HepG2 (cell line): Measurements from ENCODE around the gene LIMCH1. TPM values are rescaled to one million over a fixed set of nuclear protein-coding genes. Genes with fewer than 3 reads are reported as not detected.

ENCODE experiments used
- ATAC-seq: fragments of 200-7000 bp; cut with Tn5 transposase; 3 replicates; pipeline ENCODE4 v1.9.1; 2020; ENCODE audit warnings: mild to moderate bottlenecking, moderate library complexity
- BruUV-seq: library from RNA; stranded (reverse); fragments of 400-500 nt; replicated peaks from 2 replicates; lab custom pipeline; 2021; lab: Mats Ljungman, UMichigan
- CTCF ChIA-PET: fragments of 300-600 bp; formaldehyde crosslinking; extraction: SDS; loops from one replicate; lab custom pipeline; 2021; ENCODE audit warnings: low total read pairs, inconsistent platforms, low intra/inter-chr PET ratio; lab: Yijun Ruan, JAX
- POLR2A ChIA-PET: fragments of 350-600 bp; sonication (Branson Sonifier 250); formaldehyde crosslinking; loops from one replicate; lab custom pipeline; 2020; ENCODE audit warnings: antibody characterized with exemption, inconsistent platforms; lab: Yijun Ruan, JAX
- DNase-seq: peaks from one replicate; pipeline ENCODE4 v3.0.0-alpha.2; 2015; ENCODE audit warnings: low spot score
- FAIRE-seq: peaks from 3 replicates; lab custom pipeline; 2011; peaks lifted over from hg19 to GRCh38; lab: Jason Lieb, UNC
- H2AFZ ChIP-seq: one replicate; pipeline ENCODE4 v1.6.1; 2011; ENCODE audit warnings: low read length, inconsistent platforms
- H3K27ac ChIP-seq: fragments of 300-600 bp; 3 replicates; pipeline ENCODE4 v1.8.0; 2011; ENCODE audit warnings: mixed run types, mild to moderate bottlenecking, mixed read lengths, low read length, inconsistent platforms; ENCODE audit not compliant: insufficient read depth; ENCODE audit errors: extremely low read length
- H3K27me3 ChIP-seq, 2 experiments: fragments of 200-600 bp in 1 of 2; 2 replicates in 1 of 2; 3 replicates in 1 of 2; pipeline versions ENCODE4 v1.6.0 to v1.8.0; 2011; ENCODE audit warnings: low read length in 2 of 2, mild to moderate bottlenecking in 2 of 2, moderate library complexity in 2 of 2, inconsistent platforms in 1 of 2; ENCODE audit not compliant: insufficient read depth in 2 of 2, control insufficient read depth in 1 of 2
- H3K36me3 ChIP-seq, 2 experiments: fragments of 200-600 bp in 1 of 2; replicated peaks in 1 of 2; 2 replicates in 1 of 2; 3 replicates in 1 of 2; pipeline versions ENCODE4 v1.5.1 to v1.8.0; 2011; ENCODE audit warnings: low read length in 2 of 2, inconsistent platforms in 1 of 2; ENCODE audit not compliant: insufficient read depth in 2 of 2, control insufficient read depth in 1 of 2
- H3K4me1 ChIP-seq: 2 replicates; pipeline ENCODE4 v1.5.1; 2012; ENCODE audit warnings: low read length, inconsistent platforms; ENCODE audit not compliant: insufficient read depth
- H3K4me2 ChIP-seq: 2 replicates; pipeline ENCODE4 v1.6.0; 2011; ENCODE audit warnings: low read depth, low read length, inconsistent platforms
- H3K4me3 ChIP-seq, 3 experiments: fragments of 200-600 bp in 1 of 3; sonication (generic), shearing (Covaris generic) in 1 of 3; replicated peaks in 1 of 3; 2 replicates each; pipeline ENCODE4 v1.5.1; 2011 to 2016; ENCODE audit warnings: low read length in 3 of 3, inconsistent platforms in 2 of 3, low read depth in 2 of 3, mild to moderate bottlenecking in 2 of 3, control low read depth in 1 of 3, mixed read lengths in 1 of 3; ENCODE audit not compliant: insufficient read depth in 1 of 3
- H3K79me2 ChIP-seq: one replicate; pipeline ENCODE4 v1.6.1; 2011; ENCODE audit warnings: low read length, inconsistent platforms; ENCODE audit not compliant: insufficient read depth
- H3K9ac ChIP-seq: 2 replicates; pipeline ENCODE4 v1.6.0; 2011; ENCODE audit warnings: mild to moderate bottlenecking, low read depth, low read length, inconsistent platforms; ENCODE audit not compliant: insufficient read depth
- H3K9me3 ChIP-seq: 2 replicates; pipeline ENCODE4 v1.5.1; 2012; ENCODE audit warnings: mild to moderate bottlenecking, low read length
- H4K20me1 ChIP-seq: 2 replicates; pipeline ENCODE4 v1.6.0; 2011; ENCODE audit warnings: inconsistent platforms, mild to moderate bottlenecking, low read length, moderate library complexity; ENCODE audit not compliant: insufficient read depth
- ASH2L ChIP-seq: fragments of 300-600, 200-600 bp; sonication (generic); IDR thresholded peaks from 2 replicates; pipeline ENCODE4 v1.7.0; 2017; ENCODE audit warnings: low read depth, mild to moderate bottlenecking, moderate library complexity, mixed read lengths, low read length; ENCODE audit not compliant: insufficient read length
- ERF ChIP-seq: IDR thresholded peaks from 2 replicates; pipeline ENCODE4 v1.6.1; 2018; ENCODE audit warnings: missing biosample characterization, missing genetic modification reagents
- FOXM1 ChIP-seq: sonication (generic); formaldehyde crosslinking; IDR thresholded peaks from 2 replicates; pipeline ENCODE4 v1.5.0; 2020; ENCODE audit warnings: missing genetic modification reagents
- JARID2 ChIP-seq: sonication (generic); formaldehyde crosslinking; IDR thresholded peaks from 2 replicates; pipeline ENCODE4 v1.8.1; 2023; ENCODE audit warnings: missing genetic modification reagents, inconsistent platforms; ENCODE audit not compliant: insufficient replicate concordance
- KAT2B ChIP-seq: fragments of 150-350 bp; IDR thresholded peaks from 2 replicates; pipeline ENCODE4 v1.6.1; 2014; ENCODE audit warnings: low read depth, low read length, borderline replicate concordance
- MAF1 ChIP-seq: sonication (generic); formaldehyde crosslinking; IDR thresholded peaks from 2 replicates; pipeline ENCODE4 v1.5.0; 2020; ENCODE audit warnings: missing genetic modification reagents, borderline replicate concordance
- RARG ChIP-seq: sonication (generic); formaldehyde crosslinking; IDR thresholded peaks from 2 replicates; pipeline ENCODE4 v1.4.0; 2020; ENCODE audit warnings: low read depth, mild to moderate bottlenecking, missing genetic modification reagents
- SP4 ChIP-seq: sonication (generic); formaldehyde crosslinking; IDR thresholded peaks from 2 replicates; pipeline ENCODE4 v1.8.1; 2023; ENCODE audit warnings: mild to moderate bottlenecking, missing genetic modification reagents
- STAG1 ChIP-seq: sonication (generic); formaldehyde crosslinking; IDR thresholded peaks from 2 replicates; pipeline ENCODE4 v1.4.0; 2020; ENCODE audit warnings: missing genetic modification reagents
- TOE1 ChIP-seq: sonication (generic); formaldehyde crosslinking; IDR thresholded peaks from 2 replicates; pipeline ENCODE4 v1.4.0; 2020; ENCODE audit warnings: mild to moderate bottlenecking, missing genetic modification reagents
- ZKSCAN1 ChIP-seq: fragments of 150-350 bp; IDR thresholded peaks from 2 replicates; pipeline ENCODE4 v1.6.1; 2014; ENCODE audit warnings: low read length
- ZNF225 ChIP-seq: sonication (generic); formaldehyde crosslinking; IDR thresholded peaks from 2 replicates; pipeline ENCODE4 v1.4.0; 2020; ENCODE audit warnings: mild to moderate bottlenecking, missing genetic modification reagents
- ZNF33B ChIP-seq: sonication (generic); formaldehyde crosslinking; IDR thresholded peaks from 2 replicates; pipeline ENCODE4 v1.5.1; 2020; ENCODE audit warnings: mild to moderate bottlenecking, missing genetic modification reagents
- ZNF790 ChIP-seq: sonication (generic); formaldehyde crosslinking; IDR thresholded peaks from 2 replicates; pipeline ENCODE4 v1.8.0; 2022; ENCODE audit warnings: missing genetic modification reagents, mild to moderate bottlenecking, borderline replicate concordance
- WGBS: methylation state at CpG from one replicate; pipeline ENCODE4 v1.1.6; 2017; ENCODE audit warnings: low lambda C conversion rate; 5-methylcytosine and 5-hydroxymethylcytosine counted together
- in situ Hi-C: cut with HindIII; loops from 2 replicates; pipeline ENCODE4 v1.10.0; 2017; ENCODE audit warnings: low pct_unique_long_range_greater_than_20kb; ENCODE audit not compliant: extremely low pct_ligation_motif_present
- intact Hi-C: fragments of 100-400 bp; cut with micrococcal nuclease; formaldehyde crosslinking; loops from one replicate; pipeline ENCODE4 v1.10.0; 2022; ENCODE audit not compliant: unreplicated experiment
- polyA plus RNA-seq, 8 experiments: library from polyadenylated mRNA; depleted of rRNA in 3 of 8; stranded (reverse) in 7 of 8; unstranded in 1 of 8; fragments of >200 nt; fragmentation: Illumina TruSeq in 4 of 8; extraction: Trizol in 4 of 8; gene quantifications; 2 replicates each; pipeline versions ENCODE4 v1.2.1 to v1.2.3, GENCODE V29; 2011 to 2016; ENCODE audit warnings: low read depth in 4 of 8, missing spikeins in 1 of 8, mixed read lengths in 1 of 8; ENCODE audit not compliant: insufficient read depth in 1 of 8
- total RNA-seq, 5 experiments: library from RNA; depleted of rRNA; stranded (reverse); fragments of >200 nt; fragmentation: Illumina TruSeq; extraction: Trizol; gene quantifications; 2 replicates each; pipeline ENCODE4 v1.2.3, GENCODE V29; 2016; ENCODE audit warnings: low read depth in 1 of 5
- TF ChIP-seq, protein P1 (sequence below), 2 experiments: IDR thresholded peaks; 2 replicates each; pipeline ENCODE4 v1.6.1; 2011 to 2012; ENCODE audit warnings: low read length in 2 of 2, borderline replicate concordance in 1 of 2, low read depth in 1 of 2, mild to moderate bottlenecking in 1 of 2, moderate library complexity in 1 of 2

Gene LIMCH1
- total and polyA plus RNA-seq, 2 of the 13 experiments (the other 11 are each of a cell fraction or from before 2014, with no cell fraction given): 0.04 TPM; not detected in 1

DNA sequence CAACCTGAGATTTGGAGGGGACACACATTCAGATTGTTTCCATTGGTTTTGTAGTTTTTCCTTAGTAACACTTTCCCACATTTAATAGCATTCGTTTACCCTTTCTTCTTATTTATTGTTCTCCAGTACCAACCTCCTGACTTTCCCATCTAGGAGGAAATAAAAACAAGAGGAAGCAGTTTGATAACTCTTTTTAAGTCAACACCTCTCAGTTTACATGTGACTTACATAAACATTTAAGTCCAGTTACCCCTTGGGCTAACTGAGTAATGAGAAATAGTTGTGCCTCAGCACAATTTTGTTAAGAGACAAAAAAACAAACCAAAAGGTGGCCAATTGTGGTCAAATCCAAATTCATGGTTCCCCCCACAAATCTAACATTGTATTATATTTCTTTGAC, 175.8 kb downstream of the LIMCH1 start:
- in situ Hi-C loops: no loop called here
- no peaks in the 10 kb centered on the region for H3K9me3 ChIP-seq
- H4K20me1 ChIP-seq: no peaks in the 10 kb centered on the region
- POLR2A ChIA-PET: no interaction called here
- no peak overlapping the region for H2AFZ ChIP-seq
- H3K36me3 ChIP-seq: no peaks in the 10 kb centered on the region
- WGBS: 2% methylated on average over 1 of the region's 1 CpG
- ATAC-seq (no peak), FAIRE-seq (no peak), DNase-seq (no peak)
- H3K9ac ChIP-seq: no peak overlapping the region
- CTCF ChIA-PET: no interaction called here
- no peak for TF ChIP-seq TOE1 (CRISPR knock-in tag)
- H3K4me1 ChIP-seq: no peaks in the 10 kb centered on the region
- H3K79me2 ChIP-seq: no peaks in the 10 kb centered on the region
- no peaks in the 10 kb centered on the region for H3K27me3 ChIP-seq
- H3K27ac ChIP-seq: no peak overlapping the region
- no TSS peak for BruUV-seq
- H3K4me2 ChIP-seq: no peak overlapping the region
- intact Hi-C loops: no loop called here
- H3K4me3 ChIP-seq: no peak overlapping the region

DNA sequence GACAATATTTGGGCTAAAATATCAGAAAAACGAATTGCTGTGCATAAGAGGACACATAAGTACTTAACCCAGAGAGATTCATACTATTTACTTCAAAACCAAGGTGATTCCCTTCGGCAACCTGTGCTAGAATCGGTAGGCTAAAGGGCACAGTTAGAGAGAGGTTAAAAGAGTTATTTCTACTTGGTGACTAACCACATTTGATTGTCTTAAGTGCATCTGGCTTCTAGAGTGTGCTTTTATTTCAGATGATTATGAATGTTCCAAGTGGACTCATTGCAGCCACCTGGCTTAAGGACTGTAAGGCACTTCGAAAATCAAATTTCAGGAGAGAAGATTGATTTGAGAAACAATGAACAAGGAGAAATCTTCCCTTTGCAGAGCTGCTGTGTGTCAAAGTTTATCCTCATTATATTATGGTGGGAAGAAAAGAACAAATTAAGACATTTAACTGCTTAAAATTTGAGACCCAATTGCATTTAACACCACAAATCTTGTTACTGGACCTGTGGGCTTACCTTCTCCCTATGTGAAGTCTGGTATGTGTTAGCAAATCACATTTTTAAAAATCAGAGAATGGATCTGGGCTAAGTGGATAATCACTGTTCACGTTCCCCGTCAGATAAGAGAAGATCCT, 176.5 kb downstream of the LIMCH1 start:
- FAIRE-seq (no peak), ATAC-seq (no peak), DNase-seq (no peak)
- H3K79me2 ChIP-seq: no peaks in the 10 kb centered on the region
- H3K36me3 ChIP-seq: no peaks in the 10 kb centered on the region
- H3K9me3 ChIP-seq: no peaks in the 10 kb centered on the region
- no TSS peak for BruUV-seq
- no peak overlapping the region for H3K4me3 ChIP-seq
- no peaks in the 10 kb centered on the region for H3K4me1 ChIP-seq
- no peaks in the 10 kb centered on the region for H4K20me1 ChIP-seq
- no peak overlapping the region for H3K27ac ChIP-seq
- POLR2A ChIA-PET: no interaction called here
- no peak overlapping the region for H3K4me2 ChIP-seq
- CTCF ChIA-PET: no interaction called here
- H3K9ac ChIP-seq: no peak overlapping the region
- in situ Hi-C loops: no loop called here
- intact Hi-C loops: no loop called here
- no peak overlapping the region for H2AFZ ChIP-seq
- no peaks in the 10 kb centered on the region for H3K27me3 ChIP-seq
- 3% methylated on average over 6 of the region's 6 CpGs for WGBS
- no peak for TF ChIP-seq ZKSCAN1
- no peak for TF ChIP-seq ZNF33B (CRISPR knock-in tag)
- no peak for TF ChIP-seq JARID2
- no peak for TF ChIP-seq ZNF225 (CRISPR knock-in tag)
- TF ChIP-seq FOXM1 (CRISPR knock-in tag): no peak
- no peak for TF ChIP-seq TOE1 (CRISPR knock-in tag)
- TF ChIP-seq, protein P1, sequence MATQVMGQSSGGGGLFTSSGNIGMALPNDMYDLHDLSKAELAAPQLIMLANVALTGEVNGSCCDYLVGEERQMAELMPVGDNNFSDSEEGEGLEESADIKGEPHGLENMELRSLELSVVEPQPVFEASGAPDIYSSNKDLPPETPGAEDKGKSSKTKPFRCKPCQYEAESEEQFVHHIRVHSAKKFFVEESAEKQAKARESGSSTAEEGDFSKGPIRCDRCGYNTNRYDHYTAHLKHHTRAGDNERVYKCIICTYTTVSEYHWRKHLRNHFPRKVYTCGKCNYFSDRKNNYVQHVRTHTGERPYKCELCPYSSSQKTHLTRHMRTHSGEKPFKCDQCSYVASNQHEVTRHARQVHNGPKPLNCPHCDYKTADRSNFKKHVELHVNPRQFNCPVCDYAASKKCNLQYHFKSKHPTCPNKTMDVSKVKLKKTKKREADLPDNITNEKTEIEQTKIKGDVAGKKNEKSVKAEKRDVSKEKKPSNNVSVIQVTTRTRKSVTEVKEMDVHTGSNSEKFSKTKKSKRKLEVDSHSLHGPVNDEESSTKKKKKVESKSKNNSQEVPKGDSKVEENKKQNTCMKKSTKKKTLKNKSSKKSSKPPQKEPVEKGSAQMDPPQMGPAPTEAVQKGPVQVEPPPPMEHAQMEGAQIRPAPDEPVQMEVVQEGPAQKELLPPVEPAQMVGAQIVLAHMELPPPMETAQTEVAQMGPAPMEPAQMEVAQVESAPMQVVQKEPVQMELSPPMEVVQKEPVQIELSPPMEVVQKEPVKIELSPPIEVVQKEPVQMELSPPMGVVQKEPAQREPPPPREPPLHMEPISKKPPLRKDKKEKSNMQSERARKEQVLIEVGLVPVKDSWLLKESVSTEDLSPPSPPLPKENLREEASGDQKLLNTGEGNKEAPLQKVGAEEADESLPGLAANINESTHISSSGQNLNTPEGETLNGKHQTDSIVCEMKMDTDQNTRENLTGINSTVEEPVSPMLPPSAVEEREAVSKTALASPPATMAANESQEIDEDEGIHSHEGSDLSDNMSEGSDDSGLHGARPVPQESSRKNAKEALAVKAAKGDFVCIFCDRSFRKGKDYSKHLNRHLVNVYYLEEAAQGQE (IDR thresholded peaks at IDR 0.05; ENCODE audit: borderline replicate concordance in 1 of 2, low read depth in 1 of 2, low read length in 2 of 2): no peak
- TF ChIP-seq RARG (CRISPR knock-in tag): no peak
- TF ChIP-seq ZNF790 (CRISPR knock-in tag): no peak
- TF ChIP-seq ASH2L: no peak
- TF ChIP-seq MAF1 (CRISPR knock-in tag): no peak
- no peak for TF ChIP-seq STAG1 (CRISPR knock-in tag)
- TF ChIP-seq ERF (CRISPR knock-in tag): no peak
- TF ChIP-seq SP4 (CRISPR knock-in tag): no peak
- no peak for TF ChIP-seq KAT2B
